ENCODE results near the gene OMA1. TPM values are rescaled to one million over a fixed set of nuclear protein-coding genes. Genes with fewer than 3 reads are reported as not detected.
"Not testable (repeated sequence)": the region's sequence is repeated elsewhere in the genome, so short reads cannot be mapped to it uniquely, and the experiment has no call there.

OMA1 gene
- total RNA-seq, 1 experiment from 2014 or later = 27.0 TPM

DNA sequence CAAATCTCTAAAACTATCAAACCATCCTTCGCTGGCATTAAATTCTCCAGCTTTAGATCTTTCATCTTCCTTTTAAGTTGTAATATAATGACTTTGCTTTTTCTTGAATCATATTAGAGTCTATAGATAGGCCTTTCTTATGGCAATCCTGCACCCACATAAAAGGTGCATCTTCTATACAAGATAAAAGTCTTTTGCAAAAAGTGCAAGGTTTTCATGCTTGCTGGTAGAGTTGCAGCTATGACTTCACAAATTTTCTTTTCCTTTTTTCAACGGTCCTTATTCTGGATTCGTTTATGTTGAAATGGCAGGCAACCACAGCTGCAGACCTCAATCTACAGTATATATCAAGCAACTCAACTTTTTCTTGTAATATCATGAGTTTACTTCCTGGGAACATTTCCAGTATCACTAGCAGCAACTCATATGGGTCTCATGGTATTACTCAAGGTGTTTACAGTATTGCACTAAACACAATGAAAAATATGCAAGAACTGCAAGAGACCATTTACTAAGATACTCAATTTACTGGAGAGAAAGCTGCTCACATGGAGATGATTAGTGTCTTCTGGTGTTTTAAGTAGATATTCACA lies 22.1 kb downstream of the OMA1 start:
- Histone ChIP-seq H3K9me3 (replicated peaks) (no peaks in the 10 kb centered on the region), H3K4me1 (no peaks in the 10 kb centered on the region), H3K27ac (no peak overlapping the region), H3K36me3 (no peaks in the 10 kb centered on the region), H3K4me3 (no peak overlapping the region), H3K27me3 (no peaks in the 10 kb centered on the region)
- no peak for DNase-seq

GRCh38 chr1:58515794-58516401 lies 30.6 kb downstream of the OMA1 start:
- H3K9me3 ChIP-seq (replicated peaks) = no peaks in the 10 kb centered on the region
- H3K4me1 ChIP-seq = no peaks in the 10 kb centered on the region
- no peak overlapping the region for H3K4me3 ChIP-seq
- no peaks in the 10 kb centered on the region for H3K36me3 ChIP-seq
- no peak overlapping the region for H3K27ac ChIP-seq
- H3K27me3 ChIP-seq = no peaks in the 10 kb centered on the region
- DNase-seq = peak; percentile 71 to 90

DNA sequence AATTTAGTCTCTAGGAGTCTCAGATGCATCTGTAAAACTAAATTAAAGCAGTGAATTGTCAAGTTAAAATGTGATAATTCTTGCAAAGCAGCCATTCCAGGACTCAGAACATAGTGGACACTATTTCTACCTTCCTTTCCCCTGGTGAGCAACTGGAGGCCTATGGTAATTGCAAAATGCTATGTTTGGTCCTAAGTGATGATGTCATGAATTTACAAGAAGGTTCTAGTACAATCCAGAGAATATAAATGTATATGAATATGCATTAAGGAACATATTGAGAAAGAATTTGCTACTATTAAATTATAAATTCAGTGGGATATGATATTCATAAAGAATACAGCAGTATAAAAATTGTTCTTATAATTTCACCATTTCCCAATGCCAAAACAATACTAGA lies 32.6 kb downstream of the OMA1 start:
- Histone ChIP-seq H3K27me3 (no peaks in the 10 kb centered on the region), H3K36me3 (no peaks in the 10 kb centered on the region), H3K4me1 (no peaks in the 10 kb centered on the region), H3K4me3 (no peak overlapping the region), H3K9me3 (replicated peaks) (no peaks in the 10 kb centered on the region), H3K27ac (no peak overlapping the region)
- DNase-seq = no peak

GRCh38 chr1:58508629-58509028 lies 37.9 kb downstream of the OMA1 start:
- DNase-seq = no peak
- Histone ChIP-seq H3K36me3 (no peaks in the 10 kb centered on the region), H3K4me1 (no peaks in the 10 kb centered on the region), H3K27ac (no peak overlapping the region), H3K27me3 (no peaks in the 10 kb centered on the region), H3K9me3 (replicated peaks) (no peaks in the 10 kb centered on the region), H3K4me3 (no peak overlapping the region)

DNA sequence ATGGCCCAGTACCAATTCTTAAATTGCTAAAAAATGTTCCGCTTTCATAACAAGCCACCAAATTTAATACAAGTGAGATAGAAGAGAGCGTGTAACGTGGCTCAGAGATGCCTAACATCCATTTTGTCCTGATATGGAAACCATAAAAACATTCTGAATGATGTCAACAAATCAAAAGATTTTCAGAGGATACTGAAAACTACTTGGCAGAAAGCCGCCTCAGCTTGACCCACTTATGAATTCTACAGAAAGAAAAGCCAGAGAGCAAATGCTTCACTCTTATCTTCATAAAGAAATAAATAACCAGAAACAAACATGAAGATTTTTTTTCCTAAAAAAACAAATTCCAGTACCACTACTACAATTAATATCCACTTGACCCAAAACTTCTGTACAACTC lies 41.2 kb downstream of the OMA1 start:
- Histone ChIP-seq H3K4me1 (no peaks in the 10 kb centered on the region), H3K9me3 (replicated peaks) (no peaks in the 10 kb centered on the region), H3K4me3 (no peak overlapping the region), H3K27ac (no peak overlapping the region), H3K36me3 (no peaks in the 10 kb centered on the region), H3K27me3 (no peaks in the 10 kb centered on the region)
- DNase-seq = no peak

DNA sequence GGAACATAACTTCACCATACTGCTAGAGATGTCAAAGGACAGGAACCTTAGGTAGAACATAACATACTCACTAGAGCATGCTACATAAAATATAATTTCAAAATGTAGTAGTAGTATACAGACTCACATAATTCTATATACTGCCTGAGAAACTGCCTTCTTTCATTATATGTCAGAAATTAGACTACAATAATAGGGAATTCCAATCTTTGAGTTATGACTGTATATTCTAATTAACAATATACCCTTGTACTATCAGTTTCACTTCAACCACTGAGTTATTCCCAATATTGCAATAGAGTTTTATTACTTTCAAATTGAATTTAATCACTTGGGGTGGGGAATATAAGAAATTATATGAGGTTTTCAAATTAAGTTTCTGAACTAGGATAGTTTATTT lies 44.0 kb downstream of the OMA1 start:
- Histone ChIP-seq H3K4me1 (no peaks in the 10 kb centered on the region), H3K27ac (no peak overlapping the region), H3K27me3 (no peaks in the 10 kb centered on the region), H3K9me3 (replicated peaks) (no peaks in the 10 kb centered on the region), H3K4me3 (no peak overlapping the region), H3K36me3 (no peaks in the 10 kb centered on the region)
- DNase-seq = no peak

DNA sequence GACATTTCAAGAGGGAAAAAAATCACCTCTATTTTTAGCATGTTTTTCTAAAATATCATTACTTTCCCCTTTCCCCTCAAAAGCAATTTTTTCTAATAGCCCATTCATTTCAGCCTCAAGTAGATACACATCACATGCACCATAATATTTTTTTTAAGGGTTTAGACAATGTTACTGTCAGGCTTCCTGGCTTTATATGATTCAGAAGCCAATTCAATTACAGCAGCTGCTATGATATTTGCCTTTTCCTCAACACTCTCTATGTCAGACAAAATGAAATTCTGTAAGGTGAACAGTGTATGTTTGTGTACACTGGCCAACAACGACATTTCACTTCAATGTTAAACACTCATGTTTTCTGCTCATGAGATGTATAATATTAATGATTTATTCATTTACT lies 46.5 kb downstream of the OMA1 start:
- Histone ChIP-seq H3K4me3 (no peak overlapping the region), H3K27ac (no peak overlapping the region), H3K36me3 (no peaks in the 10 kb centered on the region), H3K9me3 (replicated peaks) (no peaks in the 10 kb centered on the region), H3K4me1 (no peaks in the 10 kb centered on the region), H3K27me3 (no peaks in the 10 kb centered on the region)
- no peak for DNase-seq

- H3K9me3 ChIP-seq (replicated peaks) = 0 out of 2 replicates have a peak, but pooled peaks cover 6% of the 10 kb centered on the region
- DNase-seq = no peak
- H3K4me1 ChIP-seq = no peaks in the 10 kb centered on the region
- no peaks in the 10 kb centered on the region for H3K27me3 ChIP-seq
- no peaks in the 10 kb centered on the region for H3K36me3 ChIP-seq
- no peak overlapping the region for H3K4me3 ChIP-seq
- H3K27ac ChIP-seq = no peak overlapping the region
These were observed 49.0 kb downstream of the OMA1 start for GRCh38 chr1:58497499-58497898.

GRCh38 chr1:58496042-58496441 lies 50.5 kb downstream of the OMA1 start:
- H3K9me3 ChIP-seq (replicated peaks) = 0 out of 2 replicates have a peak, but pooled peaks cover 6% of the 10 kb centered on the region
- H3K4me3 ChIP-seq = no peak overlapping the region
- DNase-seq = no peak
- no peaks in the 10 kb centered on the region for H3K36me3 ChIP-seq
- no peak overlapping the region for H3K27ac ChIP-seq
- H3K4me1 ChIP-seq = no peaks in the 10 kb centered on the region
- no peaks in the 10 kb centered on the region for H3K27me3 ChIP-seq

DNA sequence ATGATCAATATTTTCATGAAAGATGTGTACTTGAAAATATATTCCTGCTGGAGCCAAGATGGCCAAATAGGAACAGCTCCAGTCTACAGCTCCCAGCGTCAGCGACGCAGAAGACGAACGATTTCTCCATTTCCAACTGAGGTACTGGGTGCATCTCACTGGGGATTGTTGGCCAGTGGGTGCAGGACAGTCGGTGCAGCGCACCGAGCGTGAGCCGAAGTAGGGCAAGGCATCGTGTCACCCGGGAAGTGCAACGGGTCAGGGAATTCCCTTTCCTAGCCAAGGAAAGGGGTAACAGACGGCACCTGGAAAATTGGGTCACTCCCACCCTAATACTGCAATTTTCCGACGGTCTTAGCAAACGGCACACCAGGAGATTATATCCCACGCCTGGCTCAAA lies 57.6 kb downstream of the OMA1 start:
- H3K4me3 ChIP-seq; H3K27ac ChIP-seq; H3K36me3 ChIP-seq; DNase-seq; H3K27me3 ChIP-seq; H3K4me1 ChIP-seq; H3K9me3 ChIP-seq (replicated peaks): not testable (repeated sequence)

- DNase-seq = no peak
These were observed 59.5 kb downstream of the OMA1 start for GRCh38 chr1:58487002-58487401.

DNA sequence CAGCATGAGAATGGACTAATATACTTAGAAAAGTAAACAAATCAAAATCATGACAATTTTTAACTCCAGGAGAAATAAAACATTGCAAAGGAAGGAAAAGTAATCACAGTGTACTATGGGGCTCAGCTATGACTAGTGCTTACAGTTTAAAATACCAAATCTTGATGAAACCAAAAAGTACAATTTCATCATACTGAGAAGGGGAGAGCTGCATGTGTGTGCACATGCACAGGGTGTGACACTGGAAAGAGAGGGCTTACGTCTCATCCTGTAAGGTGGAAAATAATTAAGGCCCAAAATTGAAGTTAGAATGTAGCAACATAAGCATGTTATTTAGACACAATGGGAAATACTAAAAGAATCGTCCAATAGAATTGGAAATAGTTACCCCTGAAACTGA lies 64.6 kb downstream of the OMA1 start:
- no peak for DNase-seq
- Histone ChIP-seq H3K4me1 (peaks cover 4% of the 10 kb centered on the region; the same call in 1 of the 2 replicates), H3K4me3 (no peak overlapping the region), H3K36me3 (no peaks in the 10 kb centered on the region), H3K9me3 (replicated peaks) (no peaks in the 10 kb centered on the region; the same call in 1 of the 2 replicates), H3K27ac (no peak overlapping the region), H3K27me3 (no peaks in the 10 kb centered on the region)

More at GRCh38 chr1:58487002-58487401, 59.5 kb downstream of the OMA1 start:
- no peak overlapping the region for H3K27ac ChIP-seq
- no peaks in the 10 kb centered on the region for H3K27me3 ChIP-seq
- no peaks in the 10 kb centered on the region for H3K4me1 ChIP-seq
- H3K4me3 ChIP-seq = no peak overlapping the region
- 0 out of 2 replicates have a peak, but pooled peaks cover 2% of the 10 kb centered on the region for H3K36me3 ChIP-seq
- no peaks in the 10 kb centered on the region; the same call in 1 of the 2 replicates for H3K9me3 ChIP-seq (replicated peaks)

DNA sequence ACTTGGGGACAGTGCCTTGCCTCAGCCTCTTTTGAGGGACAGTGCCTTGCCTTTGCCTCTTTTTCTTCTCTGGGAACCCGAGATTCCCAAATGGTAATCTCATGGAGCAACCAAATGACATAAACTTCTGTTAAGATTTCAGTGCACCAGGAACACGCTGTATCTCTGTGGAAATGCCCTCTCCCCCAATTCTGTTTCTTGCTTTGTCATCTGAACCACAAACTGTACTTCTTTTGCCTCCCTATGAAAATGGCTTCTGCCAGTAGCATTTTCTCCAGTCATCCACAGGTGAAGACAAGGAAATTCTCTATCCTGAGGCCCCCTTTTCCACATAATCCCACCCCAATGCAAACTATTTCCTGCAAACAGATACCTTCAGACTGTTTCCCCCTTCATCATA lies 66.3 kb downstream of the OMA1 start:
- Histone ChIP-seq H3K9me3 (replicated peaks) (no peaks in the 10 kb centered on the region; the same call in 1 of the 2 replicates), H3K36me3 (no peaks in the 10 kb centered on the region), H3K4me3 (no peak overlapping the region), H3K4me1 (peaks cover 5% of the 10 kb centered on the region; the same call in 1 of the 2 replicates), H3K27me3 (no peaks in the 10 kb centered on the region), H3K27ac (no peak overlapping the region)
- DNase-seq = no peak

GRCh38 chr1:58477390-58477789 lies 69.1 kb downstream of the OMA1 start:
- H3K27ac ChIP-seq = no peak overlapping the region
- peaks cover 5% of the 10 kb centered on the region; the same call in 1 of the 2 replicates for H3K4me1 ChIP-seq
- H3K27me3 ChIP-seq = no peaks in the 10 kb centered on the region
- H3K4me3 ChIP-seq = no peak overlapping the region
- H3K9me3 ChIP-seq (replicated peaks) = no peaks in the 10 kb centered on the region
- peak; percentile 59 to 65 for DNase-seq
- H3K36me3 ChIP-seq = no peaks in the 10 kb centered on the region

GRCh38 chr1:58476179-58476578 lies 70.3 kb downstream of the OMA1 start:
- Histone ChIP-seq H3K9me3 (replicated peaks) (no peaks in the 10 kb centered on the region), H3K27me3 (no peaks in the 10 kb centered on the region), H3K4me1 (peaks cover 5% of the 10 kb centered on the region; the same call in 1 of the 2 replicates), H3K4me3 (no peak overlapping the region), H3K27ac (no peak overlapping the region), H3K36me3 (no peaks in the 10 kb centered on the region)
- no peak for DNase-seq

DNA sequence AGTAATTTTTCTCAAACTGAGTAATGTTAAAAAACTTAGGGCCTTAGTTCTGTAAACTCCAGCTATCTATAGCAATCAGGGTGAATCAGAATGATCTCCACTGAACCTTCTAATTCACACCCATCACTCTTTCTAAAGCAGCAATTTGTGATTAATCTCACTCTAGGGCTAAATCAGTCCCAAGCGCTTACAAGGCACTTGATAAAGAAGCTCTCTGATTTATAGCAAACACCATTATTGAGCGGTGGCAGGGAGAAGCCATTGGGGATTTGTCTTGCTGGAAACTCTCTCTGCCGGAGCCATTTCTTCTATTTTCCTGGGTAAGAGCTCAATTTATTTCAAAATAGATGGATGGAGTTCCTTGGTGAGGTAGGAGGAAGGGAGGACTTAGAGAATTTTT lies 77.0 kb downstream of the OMA1 start:
- Histone ChIP-seq H3K4me1 (0 out of 2 replicates have a peak, but pooled peaks cover 6% of the 10 kb centered on the region), H3K36me3 (no peaks in the 10 kb centered on the region), H3K27ac (no peak overlapping the region), H3K27me3 (no peaks in the 10 kb centered on the region), H3K9me3 (replicated peaks) (no peaks in the 10 kb centered on the region), H3K4me3 (no peak overlapping the region)
- no peak for DNase-seq
